WTC11 (cell line): ENCODE data around the gene TRIM2. TPM values are rescaled to one million over a fixed set of nuclear protein-coding genes. Genes with fewer than 3 reads are reported as not detected.

ENCODE experiments used
- ATAC-seq: fragments of 200-7000 bp; cut with Tn5 transposase; 2 replicates; pipeline ENCODE4 v1.10.0; 2021; ENCODE audit warnings: mild to moderate bottlenecking, moderate library complexity
- CTCF ChIA-PET: fragments of 300-600 bp; sonication (Branson Sonifier 250); formaldehyde crosslinking; loops from one replicate; lab custom pipeline; 2021; ENCODE audit warnings: antibody characterized with exemption; lab: Charles Lee
- POLR2A ChIA-PET: fragments of 350-600 bp; sonication (Branson Sonifier 250); formaldehyde crosslinking; loops from one replicate; lab custom pipeline; 2021; ENCODE audit warnings: antibody characterized with exemption; lab: Charles Lee
- DNase-seq: peaks from one replicate; pipeline ENCODE4 v3.0.0; 2021; ENCODE audit warnings: low spot score
- H3K27ac Mint-ChIP-seq: 2 replicates; pipeline ENCODE4 v1.8.0; 2021; ENCODE audit warnings: mixed read lengths
- H3K27me3 Mint-ChIP-seq: 2 replicates; pipeline ENCODE4 v1.8.0; 2021; ENCODE audit warnings: low read depth, mild to moderate bottlenecking, moderate library complexity, mixed read lengths
- H3K36me3 Mint-ChIP-seq: 2 replicates; pipeline ENCODE4 v1.8.0; 2021; ENCODE audit warnings: mixed read lengths
- H3K4me1 Mint-ChIP-seq: 2 replicates; pipeline ENCODE4 v1.8.0; 2022; ENCODE audit warnings: mixed read lengths
- H3K4me3 Mint-ChIP-seq: 2 replicates; pipeline ENCODE4 v1.8.0; 2021; ENCODE audit warnings: mild to moderate bottlenecking, moderate library complexity, mixed read lengths
- H3K9me3 Mint-ChIP-seq: 2 replicates; pipeline ENCODE4 v1.8.0; 2021; ENCODE audit warnings: mixed read lengths
- ATF2 ChIP-seq: sonication (generic); formaldehyde crosslinking; IDR thresholded peaks from 2 replicates; pipeline ENCODE4 v1.8.1; 2022; ENCODE audit warnings: low read depth, missing genetic modification reagents, borderline replicate concordance
- CREB1 ChIP-seq: sonication (generic); formaldehyde crosslinking; IDR thresholded peaks from 2 replicates; pipeline ENCODE4 v1.8.0; 2023; ENCODE audit warnings: mild to moderate bottlenecking, missing genetic modification reagents
- EMX1 ChIP-seq: fragments of 250-450 bp; sonication (Bioruptor Pico); IDR thresholded peaks from 2 replicates; pipeline ENCODE4 v1.8.0; 2021; ENCODE audit warnings: mild to moderate bottlenecking
- FOXP1 ChIP-seq: sonication (generic); formaldehyde crosslinking; IDR thresholded peaks from 2 replicates; pipeline ENCODE4 v1.8.0; 2022; ENCODE audit warnings: missing genetic modification reagents, mild to moderate bottlenecking, moderate library complexity, borderline replicate concordance
- FOXP4 ChIP-seq: sonication (generic); formaldehyde crosslinking; IDR thresholded peaks from 2 replicates; pipeline ENCODE4 v1.8.0; 2022; ENCODE audit warnings: mild to moderate bottlenecking, missing genetic modification reagents
- GABPB1 ChIP-seq: sonication (generic); formaldehyde crosslinking; IDR thresholded peaks from 2 replicates; pipeline ENCODE4 v1.8.1; 2023; ENCODE audit warnings: mild to moderate bottlenecking, missing genetic modification reagents
- GRHL2 ChIP-seq: fragments of 250-450 bp; sonication (Bioruptor Pico); IDR thresholded peaks from 2 replicates; pipeline ENCODE4 v1.8.0; 2022; ENCODE audit warnings: mild to moderate bottlenecking, moderate library complexity; ENCODE audit not compliant: insufficient replicate concordance, severe bottlenecking
- GTF2I ChIP-seq: fragments of 250-450 bp; sonication (Bioruptor Pico); conservative IDR thresholded peaks from 2 replicates; pipeline ENCODE4 v1.4.0; 2021; ENCODE audit warnings: mild to moderate bottlenecking
- HMGA2 ChIP-seq: fragments of 250-450 bp; sonication (Bioruptor Pico); IDR thresholded peaks from 2 replicates; pipeline ENCODE4 v1.4.0; 2021; ENCODE audit warnings: mild to moderate bottlenecking, moderate library complexity
- IRF2 ChIP-seq: sonication (generic); formaldehyde crosslinking; IDR thresholded peaks from 2 replicates; pipeline ENCODE4 v1.8.0; 2022; ENCODE audit warnings: low read depth, missing genetic modification reagents, borderline replicate concordance
- JUN ChIP-seq: sonication (generic); formaldehyde crosslinking; IDR thresholded peaks from 2 replicates; pipeline ENCODE4 v1.8.0; 2023; ENCODE audit warnings: mild to moderate bottlenecking, missing genetic modification reagents
- NFYB ChIP-seq: sonication (generic); formaldehyde crosslinking; conservative IDR thresholded peaks from 2 replicates; pipeline ENCODE4 v1.8.0; 2022; ENCODE audit warnings: low read depth, missing genetic modification reagents
- SOX15 ChIP-seq: fragments of 250-450 bp; sonication (Bioruptor Pico); IDR thresholded peaks from 2 replicates; pipeline ENCODE4 v1.9.0; 2021; ENCODE audit warnings: mild to moderate bottlenecking
- STAT6 ChIP-seq: sonication (generic); formaldehyde crosslinking; conservative IDR thresholded peaks from 2 replicates; pipeline ENCODE4 v1.8.1; 2023; ENCODE audit warnings: mild to moderate bottlenecking, low read depth, missing genetic modification reagents, moderate library complexity
- USF1 ChIP-seq: sonication (generic); formaldehyde crosslinking; IDR thresholded peaks from 2 replicates; pipeline ENCODE4 v1.8.0; 2022; ENCODE audit warnings: mild to moderate bottlenecking, missing genetic modification reagents
- ZNF263 ChIP-seq: sonication (generic); formaldehyde crosslinking; IDR thresholded peaks from 2 replicates; pipeline ENCODE4 v1.8.1; 2022; ENCODE audit warnings: low read depth, mild to moderate bottlenecking, moderate library complexity, missing genetic modification reagents
- ZNF317 ChIP-seq: sonication (generic); formaldehyde crosslinking; IDR thresholded peaks from 2 replicates; pipeline ENCODE4 v1.8.1; 2023; ENCODE audit warnings: low read depth, mild to moderate bottlenecking, moderate library complexity, missing genetic modification reagents, borderline replicate concordance
- ZNF396 ChIP-seq: fragments of 250-450 bp; sonication (Bioruptor Pico); IDR thresholded peaks from 2 replicates; pipeline ENCODE4 v1.8.0; 2021; ENCODE audit warnings: mild to moderate bottlenecking, moderate library complexity, borderline replicate concordance
- total RNA-seq: library from RNA; stranded (reverse); gene quantifications from 3 replicates; pipeline ENCODE4 v1.2.3, GENCODE V29; 2021
- TF ChIP-seq, protein P1 (sequence below): sonication (generic); formaldehyde crosslinking; IDR thresholded peaks from 2 replicates; pipeline ENCODE4 v1.8.0; 2023; ENCODE audit warnings: missing genetic modification reagents, mild to moderate bottlenecking, borderline replicate concordance
- TF ChIP-seq, protein P2 (sequence below): fragments of 250-450 bp; sonication (Bioruptor Pico); IDR thresholded peaks from 2 replicates; pipeline ENCODE4 v1.9.0; 2021; ENCODE audit warnings: moderate library complexity, mild to moderate bottlenecking, inconsistent platforms, borderline replicate concordance
- TF ChIP-seq, protein P3 (sequence below): sonication (generic); formaldehyde crosslinking; IDR thresholded peaks from 2 replicates; pipeline ENCODE4 v1.8.1; 2023; ENCODE audit warnings: mild to moderate bottlenecking, missing genetic modification reagents, moderate library complexity

TRIM2 gene
- total RNA-seq, 1 experiment from 2014 or later = 54.5 TPM

DNA sequence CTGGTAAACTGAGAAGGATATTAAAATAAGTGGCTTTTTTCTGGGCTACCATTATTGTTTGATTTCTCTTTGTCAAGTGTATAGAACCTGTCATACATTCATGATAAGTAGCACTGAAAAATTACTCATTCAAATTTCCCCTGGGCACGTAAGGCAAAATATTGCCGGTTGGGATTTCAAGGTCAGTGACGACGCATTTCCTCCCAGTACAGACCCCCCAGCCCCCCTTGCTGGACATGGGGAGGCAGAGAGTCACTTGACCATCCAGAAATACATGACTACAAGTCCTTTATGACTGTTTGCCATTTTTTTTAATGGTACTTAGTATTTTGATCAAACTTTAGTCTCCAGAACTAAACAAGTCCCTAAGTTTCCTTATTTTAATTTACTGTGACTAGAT lies 133.4 kb downstream of the TRIM2 start:
- H3K9me3 Mint-ChIP-seq = no peaks in the 10 kb centered on the region
- H3K4me3 Mint-ChIP-seq = no peak overlapping the region
- ChIA-PET POLR2A (no interaction called here), CTCF (interaction anchor here (1.0 kb wide), 1 partner anchor 195 kb away, joined by 3 read pairs; no protein-coding TSS in a partner anchor)
- H3K27ac Mint-ChIP-seq = no peak overlapping the region
- no peak for TF ChIP-seq FOXP1 (CRISPR knock-in tag)
- TF ChIP-seq IRF2 = no peak
- TF ChIP-seq, protein P1, sequence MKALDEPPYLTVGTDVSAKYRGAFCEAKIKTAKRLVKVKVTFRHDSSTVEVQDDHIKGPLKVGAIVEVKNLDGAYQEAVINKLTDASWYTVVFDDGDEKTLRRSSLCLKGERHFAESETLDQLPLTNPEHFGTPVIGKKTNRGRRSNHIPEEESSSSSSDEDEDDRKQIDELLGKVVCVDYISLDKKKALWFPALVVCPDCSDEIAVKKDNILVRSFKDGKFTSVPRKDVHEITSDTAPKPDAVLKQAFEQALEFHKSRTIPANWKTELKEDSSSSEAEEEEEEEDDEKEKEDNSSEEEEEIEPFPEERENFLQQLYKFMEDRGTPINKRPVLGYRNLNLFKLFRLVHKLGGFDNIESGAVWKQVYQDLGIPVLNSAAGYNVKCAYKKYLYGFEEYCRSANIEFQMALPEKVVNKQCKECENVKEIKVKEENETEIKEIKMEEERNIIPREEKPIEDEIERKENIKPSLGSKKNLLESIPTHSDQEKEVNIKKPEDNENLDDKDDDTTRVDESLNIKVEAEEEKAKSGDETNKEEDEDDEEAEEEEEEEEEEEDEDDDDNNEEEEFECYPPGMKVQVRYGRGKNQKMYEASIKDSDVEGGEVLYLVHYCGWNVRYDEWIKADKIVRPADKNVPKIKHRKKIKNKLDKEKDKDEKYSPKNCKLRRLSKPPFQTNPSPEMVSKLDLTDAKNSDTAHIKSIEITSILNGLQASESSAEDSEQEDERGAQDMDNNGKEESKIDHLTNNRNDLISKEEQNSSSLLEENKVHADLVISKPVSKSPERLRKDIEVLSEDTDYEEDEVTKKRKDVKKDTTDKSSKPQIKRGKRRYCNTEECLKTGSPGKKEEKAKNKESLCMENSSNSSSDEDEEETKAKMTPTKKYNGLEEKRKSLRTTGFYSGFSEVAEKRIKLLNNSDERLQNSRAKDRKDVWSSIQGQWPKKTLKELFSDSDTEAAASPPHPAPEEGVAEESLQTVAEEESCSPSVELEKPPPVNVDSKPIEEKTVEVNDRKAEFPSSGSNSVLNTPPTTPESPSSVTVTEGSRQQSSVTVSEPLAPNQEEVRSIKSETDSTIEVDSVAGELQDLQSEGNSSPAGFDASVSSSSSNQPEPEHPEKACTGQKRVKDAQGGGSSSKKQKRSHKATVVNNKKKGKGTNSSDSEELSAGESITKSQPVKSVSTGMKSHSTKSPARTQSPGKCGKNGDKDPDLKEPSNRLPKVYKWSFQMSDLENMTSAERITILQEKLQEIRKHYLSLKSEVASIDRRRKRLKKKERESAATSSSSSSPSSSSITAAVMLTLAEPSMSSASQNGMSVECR = no peak
- TF ChIP-seq ZNF317 = no peak
- no peak for TF ChIP-seq ATF2 (CRISPR knock-in tag)
- no peak for TF ChIP-seq USF1 (CRISPR knock-in tag)
- TF ChIP-seq STAT6 (CRISPR knock-in tag) = no peak
- TF ChIP-seq HMGA2 (CRISPR knock-in tag) = no peak
- TF ChIP-seq GTF2I (CRISPR knock-in tag) = no peak
- TF ChIP-seq CREB1 (CRISPR knock-in tag) = no peak
- no peak for TF ChIP-seq JUN (CRISPR knock-in tag)
- TF ChIP-seq EMX1 (CRISPR knock-in tag) = no peak
- ATAC-seq (no peak), DNase-seq (no peak)
- H3K27me3 Mint-ChIP-seq = no peaks in the 10 kb centered on the region
- H3K4me1 Mint-ChIP-seq = peaks cover 18% of the 10 kb centered on the region
- H3K36me3 Mint-ChIP-seq = no peaks in the 10 kb centered on the region; the same call in 1 of the 2 replicates

- ATAC-seq (no peak), DNase-seq (no peak)
- Mint-ChIP-seq H3K27me3 (no peaks in the 10 kb centered on the region), H3K4me3 (no peak overlapping the region), H3K36me3 (no peaks in the 10 kb centered on the region), H3K27ac (no peak overlapping the region), H3K9me3 (no peaks in the 10 kb centered on the region), H3K4me1 (peaks cover 14% of the 10 kb centered on the region)
- ChIA-PET POLR2A (interaction anchor here (0.6 to 1.1 kb wide), 2 partner anchors 146 to 316 kb away, joined by 3 to 4 read pairs; no protein-coding TSS in a partner anchor), CTCF (interaction anchor here (1.2 to 3.2 kb wide), 2 partner anchors 199 to 409 kb away, joined by 4 to 14 read pairs; no protein-coding TSS in a partner anchor)
- TF ChIP-seq, protein P2, sequence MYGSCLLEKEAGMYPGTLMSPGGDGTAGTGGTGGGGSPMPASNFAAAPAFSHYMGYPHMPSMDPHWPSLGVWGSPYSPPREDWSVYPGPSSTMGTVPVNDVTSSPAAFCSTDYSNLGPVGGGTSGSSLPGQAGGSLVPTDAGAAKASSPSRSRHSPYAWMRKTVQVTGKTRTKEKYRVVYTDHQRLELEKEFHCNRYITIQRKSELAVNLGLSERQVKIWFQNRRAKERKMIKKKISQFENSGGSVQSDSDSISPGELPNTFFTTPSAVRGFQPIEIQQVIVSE (CRISPR knock-in tag) = no peak
- TF ChIP-seq GABPB1 (no peak), FOXP4 (CRISPR knock-in tag) (no peak), SOX15 (no peak), ZNF263 (no peak), FOXP1 (CRISPR knock-in tag) (no peak), NFYB (CRISPR knock-in tag) (no peak), GRHL2 (CRISPR knock-in tag) (no peak), ZNF396 (CRISPR knock-in tag) (no peak)
- TF ChIP-seq, protein P3, sequence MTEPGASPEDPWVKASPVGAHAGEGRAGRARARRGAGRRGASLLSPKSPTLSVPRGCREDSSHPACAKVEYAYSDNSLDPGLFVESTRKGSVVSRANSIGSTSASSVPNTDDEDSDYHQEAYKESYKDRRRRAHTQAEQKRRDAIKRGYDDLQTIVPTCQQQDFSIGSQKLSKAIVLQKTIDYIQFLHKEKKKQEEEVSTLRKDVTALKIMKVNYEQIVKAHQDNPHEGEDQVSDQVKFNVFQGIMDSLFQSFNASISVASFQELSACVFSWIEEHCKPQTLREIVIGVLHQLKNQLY = no peak
Measured at GRCh38 chr4:153341575-153342090, 137.4 kb downstream of the TRIM2 start.
